ENCODE results near the gene EDN3.

DNA sequence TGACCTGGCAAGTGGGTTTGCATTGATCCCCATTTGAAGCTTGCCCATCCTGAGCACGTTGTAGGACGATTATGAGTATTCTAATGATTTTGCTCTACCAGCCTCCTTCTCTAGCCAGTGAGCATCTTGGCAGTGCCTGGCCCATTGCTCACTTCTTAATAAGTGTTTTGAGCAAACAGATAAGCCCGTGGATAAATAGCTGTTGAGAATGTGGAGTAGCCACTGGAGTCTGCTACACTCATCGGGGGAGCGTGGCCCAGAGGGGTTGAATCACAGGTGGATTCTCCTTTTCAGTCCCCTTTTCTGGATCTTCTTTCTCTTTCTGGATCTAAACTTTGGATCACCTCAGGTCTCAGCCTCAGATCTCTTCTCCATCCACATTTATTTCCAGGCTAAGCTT, 15.9 kb upstream of the EDN3 start:
- TF ChIP-seq POLR2A (IDR thresholded peaks at IDR 0.05; ENCODE audit: borderline replicate concordance, extremely low read depth, insufficient read depth, insufficient read length) = no peak
- TF ChIP-seq, protein P1, sequence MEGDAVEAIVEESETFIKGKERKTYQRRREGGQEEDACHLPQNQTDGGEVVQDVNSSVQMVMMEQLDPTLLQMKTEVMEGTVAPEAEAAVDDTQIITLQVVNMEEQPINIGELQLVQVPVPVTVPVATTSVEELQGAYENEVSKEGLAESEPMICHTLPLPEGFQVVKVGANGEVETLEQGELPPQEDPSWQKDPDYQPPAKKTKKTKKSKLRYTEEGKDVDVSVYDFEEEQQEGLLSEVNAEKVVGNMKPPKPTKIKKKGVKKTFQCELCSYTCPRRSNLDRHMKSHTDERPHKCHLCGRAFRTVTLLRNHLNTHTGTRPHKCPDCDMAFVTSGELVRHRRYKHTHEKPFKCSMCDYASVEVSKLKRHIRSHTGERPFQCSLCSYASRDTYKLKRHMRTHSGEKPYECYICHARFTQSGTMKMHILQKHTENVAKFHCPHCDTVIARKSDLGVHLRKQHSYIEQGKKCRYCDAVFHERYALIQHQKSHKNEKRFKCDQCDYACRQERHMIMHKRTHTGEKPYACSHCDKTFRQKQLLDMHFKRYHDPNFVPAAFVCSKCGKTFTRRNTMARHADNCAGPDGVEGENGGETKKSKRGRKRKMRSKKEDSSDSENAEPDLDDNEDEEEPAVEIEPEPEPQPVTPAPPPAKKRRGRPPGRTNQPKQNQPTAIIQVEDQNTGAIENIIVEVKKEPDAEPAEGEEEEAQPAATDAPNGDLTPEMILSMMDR (IDR thresholded peaks at IDR 0.05 in 2 of 3, conservative IDR thresholded peaks at IDR 0.05 in 1 of 3; ENCODE audit: borderline replicate concordance in 1 of 3, insufficient read depth in 1 of 3, low read depth in 2 of 3, low read length in 2 of 3) = no peak
- TF ChIP-seq EZH2 (IDR thresholded peaks at IDR 0.05) = no peak
- no peak for TF ChIP-seq SP1 (IDR thresholded peaks at IDR 0.05; ENCODE audit: low read depth)
- no peak for TF ChIP-seq FOSL1 (IDR thresholded peaks at IDR 0.05; ENCODE audit: low read depth)
- TF ChIP-seq JUND (IDR thresholded peaks at IDR 0.05) = no peak
- no peak for TF ChIP-seq ZNF274 (IDR thresholded peaks at IDR 0.05; ENCODE audit: low read depth, low read length)
- no peak for TF ChIP-seq ELF1 (IDR thresholded peaks at IDR 0.05; ENCODE audit: borderline replicate concordance, low read depth)
- TF ChIP-seq EZH2phosphoT487 (IDR thresholded peaks at IDR 0.05; ENCODE audit: borderline replicate concordance) = no peak
- TF ChIP-seq, protein P2, sequence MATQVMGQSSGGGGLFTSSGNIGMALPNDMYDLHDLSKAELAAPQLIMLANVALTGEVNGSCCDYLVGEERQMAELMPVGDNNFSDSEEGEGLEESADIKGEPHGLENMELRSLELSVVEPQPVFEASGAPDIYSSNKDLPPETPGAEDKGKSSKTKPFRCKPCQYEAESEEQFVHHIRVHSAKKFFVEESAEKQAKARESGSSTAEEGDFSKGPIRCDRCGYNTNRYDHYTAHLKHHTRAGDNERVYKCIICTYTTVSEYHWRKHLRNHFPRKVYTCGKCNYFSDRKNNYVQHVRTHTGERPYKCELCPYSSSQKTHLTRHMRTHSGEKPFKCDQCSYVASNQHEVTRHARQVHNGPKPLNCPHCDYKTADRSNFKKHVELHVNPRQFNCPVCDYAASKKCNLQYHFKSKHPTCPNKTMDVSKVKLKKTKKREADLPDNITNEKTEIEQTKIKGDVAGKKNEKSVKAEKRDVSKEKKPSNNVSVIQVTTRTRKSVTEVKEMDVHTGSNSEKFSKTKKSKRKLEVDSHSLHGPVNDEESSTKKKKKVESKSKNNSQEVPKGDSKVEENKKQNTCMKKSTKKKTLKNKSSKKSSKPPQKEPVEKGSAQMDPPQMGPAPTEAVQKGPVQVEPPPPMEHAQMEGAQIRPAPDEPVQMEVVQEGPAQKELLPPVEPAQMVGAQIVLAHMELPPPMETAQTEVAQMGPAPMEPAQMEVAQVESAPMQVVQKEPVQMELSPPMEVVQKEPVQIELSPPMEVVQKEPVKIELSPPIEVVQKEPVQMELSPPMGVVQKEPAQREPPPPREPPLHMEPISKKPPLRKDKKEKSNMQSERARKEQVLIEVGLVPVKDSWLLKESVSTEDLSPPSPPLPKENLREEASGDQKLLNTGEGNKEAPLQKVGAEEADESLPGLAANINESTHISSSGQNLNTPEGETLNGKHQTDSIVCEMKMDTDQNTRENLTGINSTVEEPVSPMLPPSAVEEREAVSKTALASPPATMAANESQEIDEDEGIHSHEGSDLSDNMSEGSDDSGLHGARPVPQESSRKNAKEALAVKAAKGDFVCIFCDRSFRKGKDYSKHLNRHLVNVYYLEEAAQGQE (IDR thresholded peaks at IDR 0.05; ENCODE audit: low read depth) = no peak
- TF ChIP-seq, protein P3, sequence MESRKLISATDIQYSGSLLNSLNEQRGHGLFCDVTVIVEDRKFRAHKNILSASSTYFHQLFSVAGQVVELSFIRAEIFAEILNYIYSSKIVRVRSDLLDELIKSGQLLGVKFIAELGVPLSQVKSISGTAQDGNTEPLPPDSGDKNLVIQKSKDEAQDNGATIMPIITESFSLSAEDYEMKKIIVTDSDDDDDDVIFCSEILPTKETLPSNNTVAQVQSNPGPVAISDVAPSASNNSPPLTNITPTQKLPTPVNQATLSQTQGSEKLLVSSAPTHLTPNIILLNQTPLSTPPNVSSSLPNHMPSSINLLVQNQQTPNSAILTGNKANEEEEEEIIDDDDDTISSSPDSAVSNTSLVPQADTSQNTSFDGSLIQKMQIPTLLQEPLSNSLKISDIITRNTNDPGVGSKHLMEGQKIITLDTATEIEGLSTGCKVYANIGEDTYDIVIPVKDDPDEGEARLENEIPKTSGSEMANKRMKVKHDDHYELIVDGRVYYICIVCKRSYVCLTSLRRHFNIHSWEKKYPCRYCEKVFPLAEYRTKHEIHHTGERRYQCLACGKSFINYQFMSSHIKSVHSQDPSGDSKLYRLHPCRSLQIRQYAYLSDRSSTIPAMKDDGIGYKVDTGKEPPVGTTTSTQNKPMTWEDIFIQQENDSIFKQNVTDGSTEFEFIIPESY (IDR thresholded peaks at IDR 0.05; ENCODE audit: extremely low read depth, insufficient replicate concordance, low read length) = no peak

Data from HCT116 (cell line).